Measurements from ENCODE around the gene FN3K. TPM values are rescaled to one million over a fixed set of nuclear protein-coding genes. Genes with fewer than 3 reads are reported as not detected.
A peak's percentile ranks its signal among the peaks of the same experiment; 100 is the strongest.

Gene FN3K
- total and polyA plus RNA-seq, 2 of the 13 experiments (the other 11 are each of a cell fraction or from before 2014, with no cell fraction given), result 3.5 to 12.2 TPM

- TF ChIP-seq AKNA (CRISPR knock-in tag; IDR thresholded peaks at IDR 0.05; ENCODE audit: borderline replicate concordance) (no peak), BATF2 (CRISPR knock-in tag; IDR thresholded peaks at IDR 0.05) (no peak), AGO1 (IDR thresholded peaks at IDR 0.05; ENCODE audit: low read depth, low read length, poor library complexity, severe bottlenecking) (no peak), HMG20A (CRISPR knock-in tag; IDR thresholded peaks at IDR 0.05; ENCODE audit: borderline replicate concordance) (peak; percentile 77), YEATS4 (CRISPR knock-in tag; IDR thresholded peaks at IDR 0.05; ENCODE audit: borderline replicate concordance) (peak; percentile 76; the same call in 1 of the 2 replicates), ATF2 (CRISPR knock-in tag; IDR thresholded peaks at IDR 0.05) (peak; percentile 94), HINFP (CRISPR knock-in tag; IDR thresholded peaks at IDR 0.05; ENCODE audit: low read depth) (peak; percentile 72; the same call in 1 of the 2 replicates), RARG (CRISPR knock-in tag; IDR thresholded peaks at IDR 0.05; ENCODE audit: low read depth) (no peak), ZNF318 (CRISPR knock-in tag; IDR thresholded peaks at IDR 0.05) (no peak)
These were observed 5.7 kb downstream of the FN3K start (continued) for GRCh38 chr17:82740906-82741759.
